Activated CD4-positive, alpha-beta T cell treated with anti-CD3 and anti-CD28 coated beads, Interleukin-2, amount 50 U/mL, for 16 hours (primary cell): ENCODE results near the gene EEF1A1.
A peak's percentile ranks its signal among the peaks of the same experiment; 100 is the strongest.
"Not testable (repeated sequence)": the region's sequence is repeated elsewhere in the genome, so short reads cannot be mapped to it uniquely, and the experiment has no call there.

Source experiments
- DNase-seq: peaks from one replicate; pipeline ENCODE4 v3.0.0-alpha.2; 2020

Gene EEF1A1

DNA sequence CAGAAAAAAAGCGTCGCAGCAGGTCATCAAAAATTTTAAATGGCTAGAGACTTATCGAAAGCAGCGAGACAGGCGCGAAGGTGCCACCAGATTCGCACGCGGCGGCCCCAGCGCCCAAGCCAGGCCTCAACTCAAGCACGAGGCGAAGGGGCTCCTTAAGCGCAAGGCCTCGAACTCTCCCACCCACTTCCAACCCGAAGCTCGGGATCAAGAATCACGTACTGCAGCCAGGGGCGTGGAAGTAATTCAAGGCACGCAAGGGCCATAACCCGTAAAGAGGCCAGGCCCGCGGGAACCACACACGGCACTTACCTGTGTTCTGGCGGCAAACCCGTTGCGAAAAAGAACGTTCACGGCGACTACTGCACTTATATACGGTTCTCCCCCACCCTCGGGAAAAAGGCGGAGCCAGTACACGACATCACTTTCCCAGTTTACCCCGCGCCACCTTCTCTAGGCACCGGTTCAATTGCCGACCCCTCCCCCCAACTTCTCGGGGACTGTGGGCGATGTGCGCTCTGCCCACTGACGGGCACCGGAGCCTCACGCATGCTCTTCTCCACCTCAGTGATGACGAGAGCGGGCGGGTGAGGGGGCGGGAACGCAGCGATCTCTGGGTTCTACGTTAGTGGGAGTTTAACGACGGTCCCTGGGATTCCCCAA, at the start of gene EEF1A1:
Gene EEF1A1 (minus strand): TSS at position 345 of the 663 bp plus-strand sequence. CDS start 1,006 bp downstream, outside the sequence.
- peak; percentile 100 for DNase-seq

DNA sequence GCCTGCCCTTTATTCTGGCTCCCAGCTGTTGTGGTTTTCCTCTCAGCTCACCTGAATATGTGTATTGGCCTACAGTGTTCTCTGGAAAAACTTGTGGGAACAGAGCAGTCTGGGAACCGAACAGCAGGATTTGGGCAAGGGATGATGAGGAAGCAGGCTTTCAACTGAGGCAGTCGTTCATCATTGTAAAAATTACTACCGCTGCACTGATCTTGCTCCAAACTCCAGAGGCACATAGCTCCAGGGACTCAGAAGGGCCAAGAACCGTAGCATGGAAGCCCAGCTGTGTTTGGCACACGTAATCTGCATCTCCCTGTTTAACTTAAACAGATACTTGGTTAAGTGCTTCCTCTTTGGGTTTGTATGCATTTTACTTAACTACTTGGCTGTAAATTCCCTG, 48.3 kb upstream of the EEF1A1 start:
- no peak for DNase-seq

DNA sequence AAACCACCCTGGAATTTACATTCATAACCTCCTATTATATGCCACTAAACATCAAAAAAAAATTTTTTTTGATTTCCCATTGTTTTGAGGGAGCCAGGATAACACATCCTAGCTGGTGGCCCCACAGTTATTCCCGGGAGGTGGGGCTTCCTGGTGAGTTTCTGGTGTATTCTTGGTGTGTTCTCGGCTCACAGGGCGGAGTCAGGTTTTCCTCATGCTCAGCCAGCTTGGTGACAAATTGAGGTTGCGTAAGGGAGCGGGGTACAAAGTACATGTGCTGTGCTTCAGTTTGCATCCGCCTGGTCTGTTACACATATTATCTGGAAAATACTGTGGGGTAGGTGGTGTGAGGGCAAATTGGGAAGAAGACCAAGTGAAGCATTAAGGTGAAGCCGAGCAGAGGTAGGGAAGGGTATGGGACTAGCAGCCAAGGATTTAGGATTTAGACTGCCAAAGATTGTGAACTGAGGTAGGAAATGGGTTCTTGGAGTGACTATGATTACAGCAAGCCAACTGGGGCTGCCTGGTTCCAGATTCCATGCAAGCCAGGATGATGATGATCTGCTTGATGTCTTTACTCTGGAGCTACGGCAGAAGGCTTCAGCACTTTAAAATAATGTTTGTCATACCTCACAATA, 46.2 kb upstream of the EEF1A1 start:
- no peak for DNase-seq

DNA sequence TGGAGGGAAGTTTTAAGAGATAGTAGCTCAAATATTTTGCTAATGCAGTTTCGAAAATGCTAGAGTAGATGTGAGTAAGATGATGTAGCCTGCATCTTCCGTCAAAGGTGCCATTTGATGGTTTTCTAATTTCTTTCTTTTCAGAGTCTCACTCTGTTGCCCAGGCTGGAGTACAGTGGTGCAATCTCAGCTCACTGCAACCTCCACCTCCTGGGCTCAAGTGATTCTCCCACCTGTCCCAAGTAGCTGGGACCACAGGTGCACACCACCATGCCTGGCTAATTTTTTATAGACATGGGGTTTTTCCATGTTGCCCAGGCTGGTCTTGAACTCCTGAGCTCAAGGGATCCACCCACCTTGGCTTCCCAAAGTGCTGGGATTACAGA, 45.6 kb upstream of the EEF1A1 start:
- not testable (repeated sequence) for DNase-seq

DNA sequence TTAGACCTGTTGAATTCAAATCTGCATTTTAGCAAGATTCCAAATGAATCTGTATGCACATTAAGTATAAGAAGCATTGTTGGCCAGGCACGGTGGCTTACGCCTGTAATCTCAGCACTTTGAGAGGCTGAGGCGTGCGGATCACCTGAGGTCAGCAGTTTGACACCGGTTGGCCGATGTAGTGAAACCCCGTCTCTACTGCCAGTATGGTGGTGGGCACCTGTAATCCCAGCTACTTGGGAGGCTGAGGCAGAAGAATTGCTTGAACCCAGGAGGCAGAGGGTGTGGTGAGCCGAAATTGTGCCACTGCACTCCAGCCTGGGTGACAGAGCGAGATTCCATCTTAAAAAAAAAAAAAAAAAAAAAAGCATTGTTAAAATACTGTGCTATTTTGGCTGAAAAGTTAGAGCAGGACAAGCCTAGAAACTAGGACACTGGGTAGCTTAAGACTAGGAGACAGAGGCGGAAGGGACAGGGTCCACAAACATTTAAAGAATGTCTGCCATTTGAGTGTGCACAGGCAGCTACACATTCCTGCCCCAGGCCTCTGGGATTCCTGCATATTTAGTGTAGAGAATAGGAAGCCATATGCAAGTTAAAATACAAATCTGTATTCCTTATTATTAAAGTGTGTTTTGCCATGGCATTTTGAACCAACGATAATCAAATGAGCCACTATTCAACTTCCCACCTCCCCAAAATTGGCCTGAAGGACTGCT, 45.1 kb upstream of the EEF1A1 start:
- DNase-seq, result no peak

DNA sequence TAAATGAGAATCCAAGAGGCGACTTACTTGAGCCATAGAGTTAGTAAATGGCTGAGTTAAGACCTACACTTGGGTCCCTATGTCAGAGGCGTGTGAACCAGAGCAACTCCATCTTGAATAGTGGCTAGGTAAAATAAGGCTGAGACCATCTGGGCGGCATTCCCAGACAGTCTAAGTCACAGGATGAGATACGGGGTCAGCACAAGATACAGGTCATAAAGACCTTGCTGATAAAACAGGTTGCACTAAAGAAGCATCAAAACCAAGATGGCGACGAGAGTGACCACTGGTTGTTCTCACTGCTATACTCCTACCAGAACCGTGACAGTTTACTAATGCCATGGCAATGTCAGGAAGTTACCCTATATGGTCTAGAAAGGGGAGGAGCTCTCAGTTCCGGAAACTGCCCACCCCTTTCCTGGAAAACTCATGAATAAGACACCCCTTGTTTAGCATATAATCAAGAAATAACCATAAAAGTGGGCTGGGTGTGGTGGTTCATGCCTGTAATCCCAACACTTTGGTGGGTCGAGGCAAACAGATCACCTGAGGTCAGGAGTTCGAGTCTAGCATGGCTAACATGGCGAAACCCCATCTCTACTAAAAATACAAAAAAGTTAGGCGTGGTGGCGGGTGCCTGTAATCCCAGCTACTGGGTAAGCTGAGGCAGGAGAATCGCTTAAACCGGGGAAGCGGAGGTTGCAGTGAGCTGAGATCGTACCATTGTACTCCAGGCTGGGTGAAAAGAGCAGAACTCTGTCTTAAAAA, 43.9 kb upstream of the EEF1A1 start:
- DNase-seq, result no peak

DNA sequence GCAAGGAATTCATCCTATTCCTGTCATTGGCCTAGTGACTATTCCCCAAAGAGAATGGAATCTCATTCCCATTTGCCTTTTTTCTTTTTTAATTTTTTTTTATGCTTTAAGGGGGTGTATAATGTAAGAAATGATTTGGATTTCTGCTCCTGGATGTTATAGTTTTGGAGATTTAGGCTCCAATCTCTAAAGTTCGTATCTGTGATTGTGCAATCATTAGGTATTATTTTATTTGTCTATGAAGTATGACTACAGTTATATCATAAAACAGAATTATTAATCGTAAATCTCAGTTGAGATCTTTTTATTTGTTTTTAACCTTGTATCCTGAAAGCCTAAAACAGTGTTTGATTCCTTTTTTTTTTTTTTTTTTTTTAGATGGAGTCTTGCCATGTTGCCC, 41.7 kb upstream of the EEF1A1 start:
- no peak for DNase-seq

GRCh38 chr6:73560853-73561407, 40.1 kb upstream of the EEF1A1 start:
- no peak for DNase-seq

DNA sequence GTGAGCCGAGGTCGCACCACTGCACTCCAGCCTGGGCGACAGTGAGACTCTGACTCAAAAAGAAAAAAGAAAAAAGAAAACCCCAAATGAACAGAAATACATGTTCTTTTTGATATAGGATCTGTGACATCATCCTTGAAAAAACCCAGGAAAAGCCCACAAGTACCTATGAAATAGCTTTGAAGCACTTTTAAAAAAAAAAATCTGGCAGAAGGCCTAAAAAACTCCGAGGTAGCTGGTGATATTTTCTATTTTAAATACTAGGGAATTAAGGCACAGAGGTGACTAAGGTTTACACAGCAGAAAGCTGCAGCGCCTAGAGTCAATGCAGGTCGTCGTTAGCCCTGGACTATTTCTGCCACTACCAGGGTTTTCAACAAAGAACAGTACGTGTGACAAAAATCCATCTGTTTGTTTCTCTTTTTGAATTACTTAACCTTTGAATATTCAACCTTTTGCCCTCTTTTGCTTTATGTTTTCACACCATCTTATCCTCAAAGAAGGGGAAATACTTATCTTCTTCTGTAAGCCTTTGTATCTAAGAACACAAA, 39.4 kb upstream of the EEF1A1 start:
- DNase-seq, result no peak

GRCh38 chr6:73559399-73559794, 38.6 kb upstream of the EEF1A1 start:
- not testable (repeated sequence) for DNase-seq

DNA sequence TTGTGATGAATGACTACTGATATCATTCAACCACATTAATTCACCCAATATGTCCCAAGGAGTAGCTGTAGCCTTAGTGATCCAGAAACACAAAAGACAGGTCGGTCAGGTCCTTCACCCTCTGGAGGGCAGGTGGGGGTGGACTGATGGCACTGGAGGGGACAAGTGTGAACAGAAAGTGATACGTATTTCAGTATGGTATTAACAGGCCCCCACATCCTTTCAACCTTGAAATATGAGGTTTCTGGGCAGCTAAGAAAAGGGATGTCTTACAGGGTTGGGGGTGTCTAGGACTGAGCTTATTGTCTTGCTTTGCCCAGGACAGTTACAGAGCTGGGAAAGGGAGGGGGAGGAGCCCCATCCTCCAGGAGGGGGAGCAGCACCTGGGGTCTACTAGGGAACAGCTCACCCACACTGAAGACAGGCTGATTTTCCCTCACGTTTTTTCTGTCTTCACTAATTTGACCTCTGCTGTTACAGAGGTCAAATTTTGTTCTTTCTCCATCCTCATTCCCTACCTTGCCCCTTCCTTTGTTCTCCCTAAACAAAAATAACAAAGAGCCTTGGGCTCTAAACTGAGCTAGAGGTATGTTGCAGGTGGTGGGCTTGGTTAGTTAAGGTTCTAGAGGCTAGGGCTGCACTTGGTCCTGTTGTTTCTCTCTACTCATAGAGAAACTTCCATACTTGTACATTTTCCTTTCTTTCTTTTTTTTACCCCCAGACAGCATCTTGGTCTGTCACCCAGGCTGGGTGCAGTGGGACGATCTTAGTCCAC, 38.0 kb upstream of the EEF1A1 start:
- no peak for DNase-seq

DNA sequence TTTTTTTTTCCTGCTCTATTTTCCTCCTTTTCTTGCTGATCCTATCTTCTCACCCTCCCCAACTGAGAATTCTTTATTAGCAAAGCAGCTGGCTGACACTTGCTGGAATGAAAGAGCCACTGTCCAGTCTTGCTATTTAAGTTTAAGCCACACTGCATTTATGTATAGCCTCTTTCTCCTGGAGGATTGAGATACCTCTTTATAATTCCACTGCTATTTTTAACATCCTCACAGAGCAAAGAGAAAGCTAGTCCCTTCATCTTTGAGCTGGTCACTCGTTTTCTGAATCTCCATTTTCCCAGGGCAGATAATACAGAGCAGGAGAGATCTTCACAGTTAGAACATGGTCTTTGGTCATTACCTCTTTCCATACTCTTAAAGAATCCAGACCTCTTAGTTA, 36.0 kb upstream of the EEF1A1 start:
- no peak for DNase-seq

DNA sequence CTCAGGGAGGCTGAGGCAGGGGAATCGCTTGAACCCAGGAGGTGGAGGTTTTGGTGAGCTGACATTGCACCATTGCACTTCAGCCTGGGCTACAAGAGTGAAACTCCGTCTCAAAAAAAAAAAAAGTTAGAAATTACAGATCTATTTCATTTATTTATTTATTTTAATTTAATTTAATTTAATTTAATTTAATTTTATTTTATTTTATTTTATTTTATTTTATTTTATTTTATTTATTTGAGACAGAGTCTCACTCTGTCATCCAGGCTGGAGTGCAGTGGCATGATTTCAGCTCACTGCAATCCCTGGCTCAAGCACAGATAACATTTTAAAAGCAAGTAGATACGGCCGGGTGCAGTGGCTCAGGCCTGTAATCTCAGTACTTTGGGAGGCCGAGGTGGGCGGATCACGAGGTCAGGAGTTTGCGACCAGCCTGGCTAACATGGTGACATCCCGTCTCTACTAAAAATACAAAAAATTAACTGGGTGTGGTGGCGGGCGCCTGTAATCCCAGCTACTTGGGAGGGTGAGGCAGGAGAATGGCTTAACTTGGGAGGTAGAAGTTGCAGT, 34.6 kb upstream of the EEF1A1 start:
- not testable (repeated sequence) for DNase-seq

GRCh38 chr6:73551115-73551514, 30.3 kb upstream of the EEF1A1 start:
- not testable (repeated sequence) for DNase-seq

DNA sequence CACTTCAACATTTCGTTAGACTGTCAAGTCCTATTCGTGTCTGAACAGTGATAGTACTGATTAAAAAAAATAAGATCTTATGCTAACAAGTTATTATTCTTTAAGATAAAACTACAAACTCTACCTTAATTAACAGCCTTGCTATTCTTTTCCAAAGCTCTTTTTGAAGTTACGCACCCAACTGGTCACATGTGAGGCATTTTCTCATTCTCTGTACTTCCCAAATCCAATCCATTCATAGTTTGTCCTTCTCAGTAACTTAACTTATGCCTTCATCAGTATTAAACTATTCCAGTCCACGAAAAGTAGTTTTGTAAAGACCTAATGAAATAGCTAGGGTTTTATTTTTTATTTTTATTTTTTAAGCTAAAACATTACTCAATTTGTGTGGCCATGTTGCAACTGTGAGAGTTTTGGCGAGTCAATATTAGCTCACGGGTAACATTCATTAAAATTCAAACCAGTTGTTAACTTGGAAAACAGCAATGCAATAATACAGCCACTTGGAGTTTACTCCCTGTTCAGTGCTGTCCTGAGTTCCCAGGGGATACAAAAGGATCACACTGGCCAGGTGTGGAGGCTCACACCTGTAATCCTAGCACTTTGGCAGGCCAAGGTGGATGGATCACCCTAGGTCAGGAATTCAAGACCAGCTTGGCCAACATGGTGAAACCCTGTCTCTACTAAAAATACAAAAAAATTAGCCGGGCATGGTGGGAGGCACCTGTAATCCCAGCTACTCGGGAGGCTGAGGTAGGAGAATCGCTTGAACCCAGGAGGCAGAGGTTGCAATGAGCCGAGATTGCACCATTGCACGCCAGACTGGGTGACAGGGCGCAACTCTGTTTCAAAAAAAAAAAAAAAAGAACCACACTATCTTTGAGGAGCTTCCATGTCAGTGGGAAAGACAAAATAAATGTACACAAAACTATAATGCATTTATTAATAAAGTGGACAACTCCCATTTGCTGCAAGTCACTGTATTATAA, 27.9 kb upstream of the EEF1A1 start:
- DNase-seq, result no peak

DNA sequence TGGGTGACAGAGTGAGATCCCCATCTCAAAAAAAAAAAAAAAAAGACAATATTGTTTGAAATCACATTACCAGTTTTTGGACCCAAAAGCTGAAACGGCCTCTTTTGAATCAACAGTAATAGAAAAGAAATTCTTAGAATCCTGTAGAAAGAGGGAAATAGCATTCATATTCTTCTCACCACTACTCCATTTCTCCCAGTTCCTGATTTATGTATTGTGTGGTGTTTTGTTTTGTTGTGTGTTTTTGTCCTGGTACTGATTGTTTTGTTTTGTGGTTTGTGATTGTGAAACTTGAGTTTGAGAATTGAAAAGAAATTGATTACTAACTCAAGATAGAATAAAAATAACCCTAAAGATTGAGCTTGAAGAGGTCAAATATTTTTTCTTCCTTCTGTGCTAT, 26.2 kb upstream of the EEF1A1 start:
- no peak for DNase-seq

- DNase-seq, result no peak
Measured at GRCh38 chr6:73542891-73543290, 22.1 kb upstream of the EEF1A1 start.

- not testable (repeated sequence) for DNase-seq
Measured at GRCh38 chr6:73542481-73542880, 21.6 kb upstream of the EEF1A1 start.

GRCh38 chr6:73538116-73538779, 17.4 kb upstream of the EEF1A1 start:
- no peak for DNase-seq

DNA sequence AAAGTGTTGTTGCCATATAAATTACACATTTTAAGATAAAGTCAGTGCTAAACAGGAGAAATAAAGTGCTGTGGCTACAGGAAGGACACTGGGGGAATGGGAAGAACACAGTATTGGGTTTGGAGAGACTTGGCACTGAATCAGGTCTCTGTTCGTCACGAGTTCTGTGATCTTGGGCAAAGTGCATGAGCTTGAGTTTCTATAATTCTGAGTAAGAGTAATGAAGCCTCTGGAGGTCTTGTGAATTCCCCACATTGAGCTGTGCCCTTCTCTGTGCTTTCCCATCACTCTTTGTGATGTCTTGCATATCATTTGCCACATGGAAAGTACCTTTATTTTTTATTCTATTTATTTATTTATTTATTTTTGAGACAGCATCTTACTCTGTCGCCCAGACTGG, 16.8 kb upstream of the EEF1A1 start:
- no peak for DNase-seq
